NCI-H748 (cell line): ENCODE measurements around the gene FAM3A.

Experiments
- DNase-seq: peaks from one replicate; lab custom pipeline; 2025; ENCODE audit not compliant: unreplicated experiment; lab: John Stamatoyannopoulos, UW

FAM3A gene

DNA sequence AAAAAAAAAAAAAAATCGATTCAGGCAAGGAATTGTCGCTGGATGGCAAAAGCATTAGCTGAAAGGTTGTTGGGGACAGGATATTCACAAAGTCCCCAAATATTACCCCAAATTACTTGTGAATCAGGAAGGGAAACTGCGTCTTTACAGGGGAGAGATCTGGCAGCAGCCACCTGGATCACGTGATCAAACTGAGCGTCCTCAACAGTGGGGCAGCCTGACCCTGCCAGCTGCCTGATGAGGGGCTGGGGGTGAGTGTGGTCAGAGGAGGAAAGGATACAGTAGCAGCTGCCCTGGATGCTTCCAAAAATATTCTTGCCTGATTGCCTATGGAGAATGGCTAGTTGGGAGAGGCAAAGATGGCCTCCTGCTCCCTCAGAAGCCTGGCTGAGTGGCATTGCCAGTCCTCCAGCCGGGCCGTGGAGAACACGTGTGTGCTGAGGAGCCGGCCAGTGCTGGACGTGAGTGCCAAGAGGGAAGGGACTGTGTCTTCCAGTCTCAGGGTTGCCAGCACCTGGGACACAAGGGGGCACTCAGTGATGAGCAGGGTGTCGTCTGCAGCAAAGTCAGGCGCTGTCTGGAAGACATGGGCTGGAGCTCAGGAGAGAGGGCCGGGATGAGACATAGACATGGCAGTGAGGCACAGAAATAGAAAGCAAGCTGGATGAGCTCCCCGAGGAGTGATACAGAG is 34.0 kb downstream of the FAM3A start:
- DNase-seq, result no peak

GRCh38 chrX:154481195-154481594 is 34.8 kb downstream of the FAM3A start:
- DNase-seq, result no peak

- peak; percentile 94 for DNase-seq
Measured at GRCh38 chrX:154478728-154479622, 37.1 kb downstream of the FAM3A start, which contains the start of gene LAGE3. Gene LAGE3, minus strand, starts transcription at chrX:154479281. Its CDS starts 366 bp downstream, at chrX:154478915.

GRCh38 chrX:154477891-154478477 is 38.0 kb downstream of the FAM3A start:
- peak; percentile 29 for DNase-seq

DNA sequence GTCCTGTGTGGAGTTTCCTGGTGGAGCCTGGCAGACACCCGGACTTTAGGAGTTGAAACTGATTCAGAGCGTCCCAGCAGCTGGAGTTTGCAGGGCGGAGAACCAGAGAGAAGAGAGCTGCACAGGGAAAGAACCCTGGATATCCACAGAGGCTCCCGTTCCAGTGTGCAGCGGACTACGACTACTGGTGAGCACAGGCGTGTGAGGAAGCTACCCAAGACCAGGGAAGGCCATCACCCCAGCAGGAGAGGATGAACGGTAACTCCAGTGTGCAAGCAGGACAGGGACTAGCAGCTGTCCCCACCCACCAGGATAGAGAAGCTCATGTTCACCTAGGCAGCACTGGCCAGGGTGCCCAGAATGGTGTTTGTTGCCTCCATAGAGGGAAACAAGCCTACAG is 39.2 kb downstream of the FAM3A start:
- DNase-seq, result no peak

- DNase-seq, result no peak
Measured at GRCh38 chrX:154473683-154474082, 42.3 kb downstream of the FAM3A start.

DNA sequence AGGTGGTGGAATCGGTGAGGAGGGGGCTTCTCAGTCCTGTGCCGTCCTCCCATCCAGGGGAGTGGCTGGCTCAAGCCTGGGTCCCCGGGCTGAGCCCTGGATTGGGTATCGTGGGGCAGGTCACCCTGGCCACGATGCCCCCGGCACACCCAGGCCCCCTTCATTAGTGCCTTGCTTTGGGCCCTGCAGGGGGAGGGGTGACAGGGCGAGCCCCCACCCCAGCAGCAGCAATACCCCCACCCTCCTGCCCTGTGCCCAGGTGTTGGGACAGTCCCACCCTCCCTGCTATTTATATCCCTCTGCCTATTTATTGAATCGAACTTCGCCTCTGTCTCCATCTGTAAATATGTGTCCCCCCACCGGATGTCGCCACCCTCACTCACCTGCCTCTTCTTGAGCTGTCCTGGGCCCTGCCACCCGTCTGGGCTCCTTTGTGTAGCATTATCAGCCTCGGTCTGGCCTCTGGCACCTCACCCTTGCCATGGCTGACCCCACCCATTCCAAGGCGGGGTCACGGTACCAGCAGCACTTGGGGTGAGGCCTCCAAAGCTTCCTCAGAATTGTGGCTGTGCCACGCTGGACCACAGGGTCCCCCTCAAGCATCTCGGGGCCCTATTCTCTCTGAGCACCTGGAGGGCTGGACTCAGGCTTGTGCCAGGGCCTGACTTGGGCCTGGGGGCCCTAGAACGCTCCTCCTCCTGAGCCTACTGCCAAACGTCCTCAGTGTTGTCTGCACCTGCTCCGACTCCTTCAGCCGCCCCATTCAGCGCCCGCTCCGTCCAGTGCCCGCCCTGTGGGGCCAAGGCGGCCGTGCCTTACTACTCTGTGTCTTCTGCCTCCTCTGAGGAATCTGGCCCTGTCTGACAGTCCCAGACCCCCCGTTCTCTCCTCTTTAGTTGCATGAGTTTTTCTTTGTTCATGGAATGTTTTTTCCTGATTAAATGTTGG is 43.1 kb downstream of the FAM3A start:
- no peak for DNase-seq

DNA sequence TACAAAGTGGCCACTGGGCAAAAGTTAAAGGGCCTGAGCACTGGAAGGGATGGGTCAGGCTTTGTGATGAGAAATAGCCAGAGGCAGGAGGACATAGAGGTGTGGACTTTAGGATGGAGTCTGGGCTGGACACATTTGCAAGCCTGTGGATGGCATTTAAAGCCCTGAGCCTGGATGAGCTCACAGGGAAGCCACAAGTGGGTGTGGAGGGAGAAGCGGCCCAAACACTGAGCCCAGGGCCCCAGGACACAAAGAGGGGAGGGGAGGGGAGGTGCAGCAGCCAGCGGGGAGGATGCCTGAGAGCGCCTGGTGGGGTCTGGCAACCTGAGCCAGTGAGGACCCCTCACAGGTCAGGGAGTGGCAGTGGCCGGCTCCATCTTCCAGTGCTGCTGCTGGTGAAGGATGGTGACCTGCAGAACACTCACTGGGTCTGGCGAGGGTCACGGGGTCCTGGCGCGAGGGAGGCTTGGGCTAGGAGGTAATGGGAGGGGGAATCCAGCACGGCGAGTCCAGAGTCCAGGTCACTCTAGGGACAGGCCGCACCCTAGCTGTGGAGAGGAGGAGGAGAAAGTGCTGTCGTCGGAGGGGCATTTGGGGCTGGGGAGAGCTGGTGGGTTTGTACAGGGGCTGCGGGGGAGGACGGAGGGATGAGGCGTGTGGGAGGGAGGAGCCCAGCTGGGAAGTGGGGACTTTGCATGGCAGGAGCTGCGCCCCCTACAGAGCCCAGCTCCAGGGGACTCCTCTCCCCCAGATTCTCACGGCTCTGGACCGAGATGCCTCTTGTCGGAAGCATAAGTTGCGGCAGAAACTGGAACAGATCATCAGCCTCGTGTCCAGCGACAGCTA is 44.0 kb downstream of the FAM3A start:
- DNase-seq, result no peak

GRCh38 chrX:154470914-154471568 is 45.0 kb downstream of the FAM3A start:
- no peak for DNase-seq

- DNase-seq, result no peak
Measured at GRCh38 chrX:154470434-154470833, 45.6 kb downstream of the FAM3A start.

DNA sequence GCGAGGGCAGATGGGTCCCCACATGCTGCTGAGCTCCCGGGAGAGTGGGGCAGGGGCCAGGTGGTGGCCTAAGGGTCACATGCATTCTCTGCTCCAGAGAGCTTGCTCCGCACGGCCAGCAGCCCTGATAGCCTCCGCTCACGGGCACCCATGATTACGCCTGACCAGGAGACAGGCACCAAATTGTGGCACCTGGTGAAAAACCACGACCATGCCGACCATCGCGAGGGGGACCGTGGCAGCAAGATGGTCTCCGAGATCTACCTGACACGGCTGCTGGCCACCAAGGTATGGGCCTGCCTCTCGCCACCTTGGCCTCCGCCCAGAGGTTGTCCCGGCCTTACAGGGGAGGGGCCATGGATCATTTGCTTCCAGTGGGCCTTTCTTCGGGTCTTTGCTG is 46.2 kb downstream of the FAM3A start:
- no peak for DNase-seq

GRCh38 chrX:154469114-154469513 is 46.9 kb downstream of the FAM3A start:
- no peak for DNase-seq

DNA sequence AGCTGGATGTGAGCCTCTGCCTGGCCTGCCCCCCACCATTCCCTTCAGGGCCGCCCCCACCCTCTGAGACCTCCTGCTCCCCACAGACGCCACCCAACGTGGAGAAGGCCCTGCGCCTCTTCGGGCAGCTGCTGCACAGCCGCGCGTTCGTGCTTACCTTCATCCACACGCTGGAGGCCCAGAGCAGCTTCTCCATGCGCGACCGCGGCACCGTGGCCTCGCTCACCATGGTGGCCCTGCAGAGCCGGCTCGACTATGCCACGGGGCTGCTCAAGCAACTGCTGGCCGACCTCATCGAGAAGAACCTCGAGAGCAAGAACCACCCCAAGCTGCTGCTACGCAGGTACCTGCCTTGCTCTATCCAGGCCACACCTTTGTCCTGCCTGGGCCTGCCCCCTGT is 47.8 kb downstream of the FAM3A start:
- DNase-seq, result no peak

DNA sequence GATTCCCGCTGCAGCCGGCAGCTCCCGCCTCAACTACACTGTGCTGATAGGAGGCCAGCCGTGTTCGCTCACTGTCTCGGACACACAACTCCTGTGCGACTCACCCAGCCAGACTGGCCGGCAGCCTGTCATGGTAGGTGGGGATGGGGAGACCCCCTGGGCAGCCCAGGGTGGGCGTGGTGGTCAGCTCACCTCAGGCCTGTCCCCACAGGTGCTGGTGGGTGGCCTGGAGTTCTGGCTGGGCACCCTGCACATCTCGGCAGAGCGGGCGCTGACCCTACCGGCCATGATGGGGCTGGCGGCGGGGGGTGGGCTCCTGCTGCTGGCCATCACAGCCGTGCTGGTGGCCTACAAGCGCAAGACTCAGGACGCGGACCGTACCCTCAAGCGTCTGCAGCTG is 48.5 kb downstream of the FAM3A start:
- DNase-seq, result no peak

- DNase-seq, result no peak
Measured at GRCh38 chrX:154466907-154467306, 49.1 kb downstream of the FAM3A start.

- no peak for DNase-seq
Measured at GRCh38 chrX:154466036-154466435, 50.0 kb downstream of the FAM3A start.

DNA sequence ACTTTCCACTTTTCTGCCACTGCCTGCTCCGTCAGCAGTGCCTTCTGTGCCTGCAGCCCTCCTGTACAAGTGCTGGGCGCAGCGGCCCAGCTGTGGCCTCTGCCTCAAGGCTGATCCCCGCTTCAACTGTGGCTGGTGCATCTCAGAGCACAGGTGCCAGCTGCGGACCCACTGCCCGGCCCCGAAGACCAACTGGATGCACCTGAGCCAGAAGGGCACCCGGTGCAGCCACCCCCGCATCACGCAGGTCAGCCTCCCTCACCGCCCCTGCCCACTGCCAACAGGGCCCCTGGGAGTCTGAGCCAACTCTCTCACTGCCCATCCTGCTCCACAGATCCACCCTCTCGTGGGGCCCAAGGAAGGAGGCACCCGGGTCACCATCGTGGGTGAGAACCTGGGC is 50.4 kb downstream of the FAM3A start:
- no peak for DNase-seq

- DNase-seq, result no peak
Measured at GRCh38 chrX:154464806-154465365, 51.1 kb downstream of the FAM3A start.

GRCh38 chrX:154463611-154464220 is 52.3 kb downstream of the FAM3A start:
- DNase-seq, result no peak
